Mucosa of descending colon (tissue), 3 donors: Measurements from ENCODE around the gene LITAF. TPM values are rescaled to one million over a fixed set of nuclear protein-coding genes. Genes with fewer than 3 reads are reported as not detected.
"Not testable (repeated sequence)": the region's sequence is repeated elsewhere in the genome, so short reads cannot be mapped to it uniquely, and the experiment has no call there.

ENCODE experiments used
- ATAC-seq: fragments of 200-7000 bp; cut with Tn5 transposase; one replicate; pipeline ENCODE4 v1.9.1; 2020; ENCODE audit warnings: mild to moderate bottlenecking, moderate library complexity
- DNase-seq, 3 donors: peaks; one replicate each; pipeline ENCODE4 v3.0.0-alpha.2; 2020
- H3K36me3 ChIP-seq: fragments of 200-600 bp; one replicate; pipeline ENCODE4 v1.8.0; 2021; ENCODE audit warnings: low read depth, mild to moderate bottlenecking
- H3K4me1 ChIP-seq: fragments of 200-600 bp; one replicate; pipeline ENCODE4 v1.8.0; 2021; ENCODE audit warnings: low read depth, mild to moderate bottlenecking
- H3K4me3 ChIP-seq: fragments of 200-600 bp; one replicate; pipeline ENCODE4 v1.8.0; 2021; ENCODE audit warnings: mild to moderate bottlenecking
- H3K9me3 ChIP-seq: fragments of 200-600 bp; one replicate; pipeline ENCODE4 v1.8.0; 2021; ENCODE audit warnings: mild to moderate bottlenecking
- CTCF ChIP-seq: fragments of 200-600 bp; IDR thresholded peaks from one replicate; pipeline ENCODE4 v1.8.0; 2022; ENCODE audit warnings: antibody characterized with exemption, mild to moderate bottlenecking
- intact Hi-C, 2 donors: fragments of 100-400 bp; cut with DNase I in 1 of 2; cut with micrococcal nuclease in 1 of 2; formaldehyde crosslinking; loops; one replicate each; pipeline versions ENCODE4 v1.11.0 to v1.11.1; 2022; cut with DNase I, micrococcal nuclease
- total RNA-seq, 3 donors: library from RNA; stranded (reverse); fragmentation: NEBNext Ultra II Directional in 2 of 3; extraction: Animal tissue kit (Norgen Biotek cat#: 25700) in 2 of 3; gene quantifications; one replicate each; pipeline versions ENCODE4 v1.2.1 to v1.2.4, GENCODE V29; 2021 to 2023
- donor health status: DM: no; HTN: no; CAD: no; lungs with moderate emphysema.
- donor health status: DM: no; HTN: no; CAD: no.
- donor health status: DM: no; HTN: yes; CAD: no.

LITAF gene
- total RNA-seq, 3 donors from 2014 or later = 140 to 308 (median 246) TPM

GRCh38 chr16:11521055-11521454 is 65.7 kb downstream of the LITAF start:
- DNase-seq (no peak), ATAC-seq (no peak)
- Histone ChIP-seq H3K36me3 (no peaks in the 10 kb centered on the region), H3K4me1 (no peaks in the 10 kb centered on the region), H3K9me3 (no peaks in the 10 kb centered on the region), H3K4me3 (no peak overlapping the region)
- intact Hi-C loops = loop anchor here in 1 of 2 donors (10.0 kb wide), 1 partner anchor 314 kb away; no protein-coding TSS in a partner anchor
- TF ChIP-seq CTCF = no peak

GRCh38 chr16:11520442-11520841 is 66.3 kb downstream of the LITAF start:
- intact Hi-C loops = loop anchor here in 1 of 2 donors (10.0 kb wide), 1 partner anchor 314 kb away; no protein-coding TSS in a partner anchor
- no peak for TF ChIP-seq CTCF

GRCh38 chr16:11517961-11518360 is 68.8 kb downstream of the LITAF start:
- Histone ChIP-seq H3K9me3 (no peaks in the 10 kb centered on the region), H3K4me1 (no peaks in the 10 kb centered on the region), H3K36me3 (no peaks in the 10 kb centered on the region), H3K4me3 (no peak overlapping the region)
- ATAC-seq = no peak
- no peak for TF ChIP-seq CTCF
- DNase-seq = no peak
- intact Hi-C loops = no loop called here

More at GRCh38 chr16:11520442-11520841, 66.3 kb downstream of the LITAF start:
- Histone ChIP-seq H3K9me3 (no peaks in the 10 kb centered on the region), H3K36me3 (no peaks in the 10 kb centered on the region), H3K4me3 (no peak overlapping the region), H3K4me1 (no peaks in the 10 kb centered on the region)
- no peak for DNase-seq
- ATAC-seq = no peak

GRCh38 chr16:11515540-11516430 is 70.9 kb downstream of the LITAF start:
- no peak for TF ChIP-seq CTCF
- intact Hi-C loops = no loop called here
- Histone ChIP-seq H3K9me3 (no peaks in the 10 kb centered on the region), H3K4me1 (no peaks in the 10 kb centered on the region), H3K36me3 (no peaks in the 10 kb centered on the region), H3K4me3 (no peak overlapping the region)
- ATAC-seq (no peak), DNase-seq (no peak)

GRCh38 chr16:11514283-11514682 is 72.4 kb downstream of the LITAF start:
- no peaks in the 10 kb centered on the region for H3K9me3 ChIP-seq
- intact Hi-C loops = no loop called here
- no peak overlapping the region for H3K4me3 ChIP-seq
- TF ChIP-seq CTCF = no peak
- DNase-seq = no peak
- no peak for ATAC-seq
- no peaks in the 10 kb centered on the region for H3K4me1 ChIP-seq
- no peaks in the 10 kb centered on the region for H3K36me3 ChIP-seq

- H3K4me1 ChIP-seq, H3K36me3 ChIP-seq, intact Hi-C loops, ATAC-seq, H3K4me3 ChIP-seq, H3K9me3 ChIP-seq, DNase-seq: not testable (repeated sequence)
These were observed 73.4 kb downstream of the LITAF start for GRCh38 chr16:11513366-11513765.
